ENCODE results near the gene ITPR2. TPM values are rescaled to one million over a fixed set of nuclear protein-coding genes. Genes with fewer than 3 reads are reported as not detected.
A peak's percentile ranks its signal among the peaks of the same experiment; 100 is the strongest.

Gene ITPR2
- total RNA-seq, 6 experiments from 2014 or later, result 6.9 to 8.4 (median 7.6) TPM

DNA sequence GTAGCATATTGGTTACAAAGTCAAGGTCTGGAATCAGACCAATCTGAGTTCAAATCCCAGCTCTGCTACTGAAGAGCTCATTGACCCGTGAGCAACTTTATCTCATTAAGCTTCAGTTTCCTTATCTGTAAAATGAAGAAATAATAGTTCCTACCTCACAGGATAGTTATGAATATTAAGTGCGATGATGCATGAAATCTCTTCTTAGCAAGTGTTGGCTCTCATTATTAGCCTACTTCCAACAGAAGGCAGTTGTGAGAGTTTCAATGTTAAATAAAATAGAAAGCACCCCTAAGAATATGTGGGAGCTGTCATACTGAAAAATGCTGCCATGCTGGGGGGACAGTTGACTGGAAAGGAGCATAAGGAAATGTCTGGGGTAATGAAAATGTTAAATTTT, 39.0 kb upstream of the ITPR2 start:
- H3K9me3 Mint-ChIP-seq, result no peaks in the 10 kb centered on the region
- H3K36me3 Mint-ChIP-seq (ENCODE audit: low read depth), result no peaks in the 10 kb centered on the region
- TF ChIP-seq, protein P1, sequence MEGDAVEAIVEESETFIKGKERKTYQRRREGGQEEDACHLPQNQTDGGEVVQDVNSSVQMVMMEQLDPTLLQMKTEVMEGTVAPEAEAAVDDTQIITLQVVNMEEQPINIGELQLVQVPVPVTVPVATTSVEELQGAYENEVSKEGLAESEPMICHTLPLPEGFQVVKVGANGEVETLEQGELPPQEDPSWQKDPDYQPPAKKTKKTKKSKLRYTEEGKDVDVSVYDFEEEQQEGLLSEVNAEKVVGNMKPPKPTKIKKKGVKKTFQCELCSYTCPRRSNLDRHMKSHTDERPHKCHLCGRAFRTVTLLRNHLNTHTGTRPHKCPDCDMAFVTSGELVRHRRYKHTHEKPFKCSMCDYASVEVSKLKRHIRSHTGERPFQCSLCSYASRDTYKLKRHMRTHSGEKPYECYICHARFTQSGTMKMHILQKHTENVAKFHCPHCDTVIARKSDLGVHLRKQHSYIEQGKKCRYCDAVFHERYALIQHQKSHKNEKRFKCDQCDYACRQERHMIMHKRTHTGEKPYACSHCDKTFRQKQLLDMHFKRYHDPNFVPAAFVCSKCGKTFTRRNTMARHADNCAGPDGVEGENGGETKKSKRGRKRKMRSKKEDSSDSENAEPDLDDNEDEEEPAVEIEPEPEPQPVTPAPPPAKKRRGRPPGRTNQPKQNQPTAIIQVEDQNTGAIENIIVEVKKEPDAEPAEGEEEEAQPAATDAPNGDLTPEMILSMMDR (IDR thresholded peaks at IDR 0.05), result no peak
- no peak for DNase-seq
- peaks cover 4% of the 10 kb centered on the region for H3K27me3 Mint-ChIP-seq (ENCODE audit: insufficient read depth)
- no peak overlapping the region for H3K27ac Mint-ChIP-seq
- no peak overlapping the region for H3K4me3 Mint-ChIP-seq
- peaks cover 8% of the 10 kb centered on the region for H3K4me1 Mint-ChIP-seq (ENCODE audit: low read depth)

DNA sequence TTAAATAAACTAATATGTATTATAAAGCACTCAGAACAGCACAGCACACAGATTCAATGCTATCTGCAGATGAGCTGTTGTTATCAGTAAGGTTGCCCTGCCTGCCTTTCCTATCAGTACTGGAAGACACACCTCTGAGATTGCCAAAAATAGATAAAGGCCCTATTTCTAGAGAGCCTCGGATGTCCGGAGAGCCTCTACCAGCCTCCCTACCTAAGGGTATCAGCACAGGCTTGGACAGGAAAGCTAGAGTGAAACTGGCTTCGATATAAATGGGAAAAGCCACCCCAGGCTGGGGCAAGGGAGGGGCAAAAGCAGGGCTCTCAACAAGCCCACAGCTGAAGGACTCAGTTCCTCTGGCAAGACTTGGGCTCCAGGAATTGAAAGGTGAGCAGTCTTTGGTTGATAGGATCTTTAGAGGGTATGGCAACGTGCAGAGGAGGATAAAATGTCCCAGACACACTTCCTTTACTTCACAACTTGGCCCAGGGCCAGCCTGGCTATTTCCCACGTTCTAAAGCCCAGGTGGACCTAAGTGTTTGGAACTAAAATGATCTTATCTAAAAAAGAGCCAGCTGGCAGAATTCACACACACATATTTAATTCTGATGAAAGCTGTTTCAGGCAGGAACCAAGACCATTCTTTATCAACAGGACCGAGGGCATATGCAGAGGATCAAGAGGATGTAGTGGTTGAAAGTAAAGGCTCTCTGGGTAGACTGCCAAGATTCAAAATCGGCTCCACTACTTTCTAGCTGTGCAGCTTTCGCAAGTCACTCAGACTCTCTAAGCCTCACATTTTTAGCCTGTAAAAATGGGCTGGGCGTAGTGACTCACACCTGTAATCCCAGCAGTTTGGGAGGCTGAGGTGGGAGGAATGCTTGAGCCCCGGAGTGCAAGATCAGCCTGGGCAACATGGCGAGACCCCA, 37.8 kb upstream of the ITPR2 start:
- Mint-ChIP-seq H3K4me1 (ENCODE audit: low read depth) (peaks cover 8% of the 10 kb centered on the region), H3K27ac (no peak overlapping the region), H3K36me3 (ENCODE audit: low read depth) (no peaks in the 10 kb centered on the region), H3K27me3 (ENCODE audit: insufficient read depth) (peaks cover 4% of the 10 kb centered on the region), H3K9me3 (no peaks in the 10 kb centered on the region), H3K4me3 (no peak overlapping the region)
- DNase-seq, result peak; percentile 45
- TF ChIP-seq, protein P1 (IDR thresholded peaks at IDR 0.05), result no peak

DNA sequence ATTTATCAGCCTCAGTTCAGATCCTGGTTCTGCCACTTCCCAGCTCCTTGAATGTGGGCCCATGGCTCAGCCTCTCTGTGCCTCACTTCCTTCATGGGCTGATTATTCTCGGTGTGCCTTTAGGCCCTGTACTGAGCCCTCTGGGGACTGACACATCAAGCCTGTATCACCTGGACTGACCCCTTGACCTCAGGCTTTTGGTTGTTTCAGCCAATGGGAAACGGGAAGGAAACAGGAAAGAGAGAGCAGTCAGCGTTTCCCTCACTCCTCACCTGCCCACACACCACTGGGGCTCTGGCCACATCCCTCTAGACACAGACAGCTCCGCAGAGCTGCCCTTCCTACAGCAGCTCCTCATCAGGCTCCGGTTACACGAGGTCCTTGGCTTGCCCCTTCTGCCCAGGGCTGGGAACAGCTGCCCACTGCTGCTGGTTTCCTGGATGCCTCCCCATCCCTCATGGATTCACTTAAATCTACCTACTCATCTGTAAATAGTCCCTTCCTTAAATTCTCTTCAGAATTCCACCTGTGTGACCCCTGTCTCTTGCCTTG, 37.0 kb upstream of the ITPR2 start:
- no peaks in the 10 kb centered on the region for H3K9me3 Mint-ChIP-seq
- H3K27ac Mint-ChIP-seq, result no peak overlapping the region
- peaks cover 8% of the 10 kb centered on the region for H3K4me1 Mint-ChIP-seq (ENCODE audit: low read depth)
- DNase-seq, result no peak
- peaks cover 4% of the 10 kb centered on the region for H3K27me3 Mint-ChIP-seq (ENCODE audit: insufficient read depth)
- TF ChIP-seq, protein P1 (IDR thresholded peaks at IDR 0.05), result no peak
- no peak overlapping the region for H3K4me3 Mint-ChIP-seq
- no peaks in the 10 kb centered on the region for H3K36me3 Mint-ChIP-seq (ENCODE audit: low read depth)

DNA sequence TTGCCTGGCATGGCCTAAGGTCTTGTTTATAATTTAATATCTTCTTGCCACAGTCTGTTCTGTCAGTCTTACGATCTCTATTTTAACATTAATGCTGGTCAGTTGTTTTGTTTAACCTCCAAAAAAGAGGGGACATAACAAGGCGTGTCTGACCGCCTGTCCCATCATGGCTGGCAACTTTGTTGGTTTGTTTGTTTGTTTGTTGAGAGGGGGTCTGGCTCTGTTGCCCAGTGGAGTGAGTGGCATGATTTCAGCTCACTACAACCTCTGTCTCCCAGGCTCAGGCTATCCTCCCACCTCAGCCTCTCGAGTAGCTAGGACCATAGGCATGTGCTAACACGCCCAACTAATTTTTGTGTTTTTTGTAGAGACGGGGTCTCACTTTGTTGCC, 36.1 kb upstream of the ITPR2 start:
- H3K9me3 Mint-ChIP-seq, result no peaks in the 10 kb centered on the region

DNA sequence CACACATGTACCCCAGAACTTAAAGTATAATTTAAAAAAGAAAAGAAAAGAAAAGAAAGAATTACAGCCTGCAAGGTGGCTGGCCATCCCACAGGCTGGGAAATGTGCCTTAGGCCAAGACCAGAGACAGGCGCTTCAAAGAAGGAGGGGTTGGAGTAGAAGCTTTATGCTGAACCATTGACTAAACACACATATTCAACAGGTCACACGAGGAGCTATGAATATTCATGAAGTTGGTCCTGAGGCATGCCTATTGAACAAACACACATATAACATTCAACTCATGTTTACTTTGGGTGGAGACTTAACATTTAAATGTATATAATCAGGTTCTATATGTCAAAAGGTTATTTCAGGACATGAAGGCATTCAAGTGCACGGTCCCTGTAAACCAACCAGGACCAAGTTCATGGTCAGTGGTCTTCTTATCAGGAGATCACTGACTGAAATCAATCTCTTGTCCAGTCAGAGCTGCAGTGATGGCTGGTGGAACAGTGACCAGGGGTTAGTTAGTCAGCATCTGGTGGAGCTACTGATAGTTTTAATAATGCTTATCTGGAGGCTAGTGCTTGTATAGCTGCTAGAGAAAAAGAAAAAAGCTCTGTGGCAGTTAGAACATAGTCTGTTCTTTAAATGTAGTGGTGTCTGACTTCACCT, 35.6 kb upstream of the ITPR2 start:
- peaks cover 8% of the 10 kb centered on the region for H3K4me1 Mint-ChIP-seq (ENCODE audit: low read depth)
- TF ChIP-seq, protein P1 (IDR thresholded peaks at IDR 0.05), result no peak
- no peak for DNase-seq
- H3K27me3 Mint-ChIP-seq (ENCODE audit: insufficient read depth), result peaks cover 2% of the 10 kb centered on the region; the same call in 1 of the 2 replicates
- H3K27ac Mint-ChIP-seq, result no peak overlapping the region
- H3K9me3 Mint-ChIP-seq, result no peaks in the 10 kb centered on the region
- no peaks in the 10 kb centered on the region for H3K36me3 Mint-ChIP-seq (ENCODE audit: low read depth)
- H3K4me3 Mint-ChIP-seq, result no peak overlapping the region

More for the DNA sequence above, 36.1 kb upstream of the ITPR2 start:
- Mint-ChIP-seq H3K4me3 (no peak overlapping the region), H3K27ac (no peak overlapping the region), H3K27me3 (ENCODE audit: insufficient read depth) (peaks cover 2% of the 10 kb centered on the region; the same call in 1 of the 2 replicates), H3K4me1 (ENCODE audit: low read depth) (peaks cover 8% of the 10 kb centered on the region), H3K36me3 (ENCODE audit: low read depth) (no peaks in the 10 kb centered on the region)
- TF ChIP-seq, protein P1 (IDR thresholded peaks at IDR 0.05), result no peak
- no peak for DNase-seq

Measured in HFFc6 (cell line).